Ureter (tissue), 1 donor: Measurements from ENCODE around the gene PRELID1. TPM values are rescaled to one million over a fixed set of nuclear protein-coding genes. Genes with fewer than 3 reads are reported as not detected.
A peak's percentile ranks its signal among the peaks of the same experiment; 100 is the strongest.
"Not testable (repeated sequence)": the region's sequence is repeated elsewhere in the genome, so short reads cannot be mapped to it uniquely, and the experiment has no call there.

ENCODE experiments used
- DNase-seq: peaks from one replicate; pipeline ENCODE4 v3.0.0-alpha.2; 2020; ENCODE audit warnings: low spot score
- total RNA-seq: library from RNA; stranded (reverse); gene quantifications from one replicate; pipeline ENCODE4 v1.2.4, GENCODE V29; 2023
- donor health status: DM: yes; HTN: yes; CAD: no.

Gene PRELID1, protein sequence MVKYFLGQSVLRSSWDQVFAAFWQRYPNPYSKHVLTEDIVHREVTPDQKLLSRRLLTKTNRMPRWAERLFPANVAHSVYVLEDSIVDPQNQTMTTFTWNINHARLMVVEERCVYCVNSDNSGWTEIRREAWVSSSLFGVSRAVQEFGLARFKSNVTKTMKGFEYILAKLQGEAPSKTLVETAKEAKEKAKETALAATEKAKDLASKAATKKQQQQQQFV
- total RNA-seq: 121 TPM

DNA sequence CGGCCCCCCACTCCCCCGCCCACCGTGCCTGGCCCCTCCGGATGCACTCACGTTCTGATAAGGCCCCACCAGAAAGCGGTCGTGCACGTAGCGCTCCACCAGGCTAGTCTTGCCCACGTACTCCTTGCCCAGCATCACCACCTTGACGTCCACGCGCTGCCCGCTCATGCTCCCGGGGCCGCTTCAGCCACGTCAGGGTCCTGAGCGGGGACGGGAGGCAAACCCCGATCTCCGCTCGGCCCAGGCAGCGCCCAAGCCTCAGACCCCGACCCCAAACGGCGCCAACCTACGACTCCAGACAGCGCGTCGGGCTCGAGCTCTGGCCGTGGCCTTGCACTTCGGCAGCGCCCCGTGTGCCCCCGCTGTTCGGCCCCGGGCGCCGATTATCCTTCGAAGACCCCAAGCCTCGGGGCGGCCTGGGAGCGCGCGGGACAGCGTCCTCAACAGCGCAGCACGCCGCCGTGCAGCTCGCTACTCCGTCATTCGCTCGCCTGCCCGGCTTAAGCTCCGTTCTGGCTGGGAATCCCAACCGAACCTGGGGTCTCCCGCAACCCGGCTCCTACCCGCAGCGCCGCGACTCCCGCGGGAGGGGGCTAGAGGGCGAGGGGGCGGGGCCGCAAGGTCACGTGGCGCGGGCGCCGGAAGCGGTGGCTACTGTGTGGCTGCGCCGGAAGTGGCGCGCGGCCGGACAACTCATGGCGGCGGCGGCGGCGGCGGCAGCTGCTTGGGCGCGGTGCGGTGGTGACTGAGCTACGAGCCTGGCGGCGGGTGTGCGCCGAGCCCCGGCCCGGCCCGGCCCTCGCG, at the start of gene PRELID1, which contains the start of gene RAB24:
Gene PRELID1 (plus strand): TSS at position 679 of the 804 bp plus-strand sequence. CDS start 187 bp downstream, outside the sequence.
Gene RAB24 (minus strand): TSS at position 599 of the 804 bp plus-strand sequence. CDS start 431 bp downstream, at position 168.
- DNase-seq: peak; percentile 88

DNA sequence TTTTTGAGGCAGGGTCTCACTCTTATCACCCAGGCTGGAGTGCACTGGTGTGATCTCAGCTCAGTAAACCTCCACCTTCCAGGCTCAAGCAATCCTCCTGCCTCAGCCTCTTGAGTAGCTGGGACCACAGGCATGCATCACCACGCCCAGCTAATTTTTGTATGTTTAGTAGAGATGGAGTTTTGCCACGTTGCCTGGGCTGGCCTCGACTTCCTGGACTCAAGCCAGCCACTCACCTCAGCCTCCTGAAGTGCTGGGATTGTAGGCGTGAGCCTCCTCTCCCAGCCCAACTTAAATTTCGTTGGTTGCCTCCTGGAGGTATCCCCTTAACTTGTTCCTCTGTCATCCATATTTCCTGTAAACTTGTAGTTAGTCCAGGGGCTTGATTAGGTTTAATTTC, 47.3 kb upstream of the PRELID1 start:
- DNase-seq: no peak

DNA sequence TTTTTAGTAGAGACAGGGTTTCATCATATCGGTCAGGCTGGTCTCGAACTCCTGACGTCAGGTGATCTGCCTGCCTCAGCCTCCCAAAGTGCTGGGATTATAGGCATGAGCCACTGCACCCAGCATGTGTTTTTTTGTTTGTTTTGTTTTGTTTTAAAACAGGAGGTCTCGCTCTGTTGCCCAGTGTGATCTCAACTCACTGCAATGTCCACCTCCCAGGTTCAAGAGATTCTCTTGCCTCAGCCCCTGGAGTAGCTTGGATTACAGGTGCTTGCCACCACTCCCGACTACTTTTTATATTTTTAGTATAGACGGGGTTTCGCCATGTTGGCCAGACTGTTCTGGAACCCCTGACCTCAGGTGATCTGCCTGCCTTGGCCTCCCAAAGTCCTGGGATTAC, 44.9 kb upstream of the PRELID1 start:
- DNase-seq: not testable (repeated sequence)

DNA sequence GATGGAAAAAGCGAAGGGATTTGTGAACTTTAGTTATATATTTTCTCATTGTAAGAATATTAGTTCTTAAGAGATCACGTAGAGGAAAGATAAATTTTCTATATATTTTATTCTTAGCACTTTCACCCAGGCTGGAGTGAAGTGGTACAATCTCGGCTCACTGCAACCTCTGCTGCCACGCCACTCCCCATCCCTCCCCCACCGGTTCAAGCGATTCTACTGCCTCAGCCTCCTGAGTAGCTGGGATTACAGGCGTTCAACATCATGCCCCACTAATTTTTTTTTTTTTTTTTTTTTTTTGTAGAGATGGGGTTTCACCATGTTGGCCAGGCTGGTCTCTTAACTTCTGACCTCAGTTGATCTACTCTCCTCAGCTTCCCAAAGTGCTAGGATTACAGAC, 42.6 kb upstream of the PRELID1 start:
- DNase-seq: no peak

DNA sequence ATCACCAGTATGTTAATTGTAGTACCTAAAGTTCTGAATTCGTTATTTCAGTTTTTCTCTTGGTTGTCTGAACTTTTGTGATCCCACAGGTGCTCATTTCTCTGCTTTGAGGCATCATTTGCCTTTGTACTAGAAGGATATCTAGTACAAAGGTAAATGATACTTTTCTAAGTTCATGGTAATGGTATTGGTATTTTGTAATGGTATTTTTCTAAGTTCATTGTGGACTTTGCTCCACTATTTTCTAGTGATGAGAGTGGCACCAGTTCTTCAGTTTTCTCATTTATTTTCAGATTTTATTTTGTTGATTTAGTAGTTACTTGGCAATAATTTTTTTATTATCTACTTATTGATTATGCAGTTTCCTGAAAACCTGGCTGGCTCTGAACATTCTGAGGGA, 42.1 kb upstream of the PRELID1 start:
- DNase-seq: no peak

DNA sequence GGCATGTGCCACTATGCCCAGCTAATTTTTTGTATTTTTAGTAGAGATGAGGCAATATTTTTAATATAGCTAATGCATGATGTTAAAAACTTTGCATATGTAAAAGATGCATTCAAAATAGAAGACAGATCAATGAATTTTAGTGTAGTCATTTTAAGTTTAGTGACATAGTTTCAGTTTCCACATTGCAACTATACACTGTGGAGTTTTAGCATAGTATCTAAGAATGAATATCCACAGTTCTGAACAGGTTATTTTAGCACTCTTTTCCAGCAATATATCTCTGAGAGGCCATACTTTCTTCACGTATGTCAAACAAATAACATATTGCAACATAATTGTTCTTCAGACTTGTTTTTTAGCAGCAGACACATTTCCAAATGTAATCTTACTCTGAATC, 39.4 kb upstream of the PRELID1 start:
- DNase-seq: no peak

DNA sequence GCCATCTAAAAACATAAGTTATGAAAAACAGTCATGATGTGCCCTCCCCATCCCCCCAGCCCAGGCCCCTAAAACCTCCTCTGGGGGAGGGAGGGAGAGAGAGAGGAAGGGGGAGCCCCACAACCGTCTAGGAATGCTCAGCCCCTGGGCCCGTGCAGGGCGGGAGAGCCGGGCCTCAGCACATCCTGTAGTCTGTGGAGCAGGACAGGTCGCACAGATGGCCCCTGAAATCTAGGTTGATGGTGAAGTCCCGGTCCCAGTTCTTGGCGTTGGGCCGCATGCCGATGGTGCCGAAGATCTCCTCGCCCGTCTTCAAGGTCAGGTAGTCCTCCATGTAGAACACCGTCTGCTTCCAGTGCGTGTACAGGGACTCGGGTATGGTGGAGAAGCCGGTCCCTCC, 38.2 kb upstream of the PRELID1 start:
- no peak for DNase-seq

DNA sequence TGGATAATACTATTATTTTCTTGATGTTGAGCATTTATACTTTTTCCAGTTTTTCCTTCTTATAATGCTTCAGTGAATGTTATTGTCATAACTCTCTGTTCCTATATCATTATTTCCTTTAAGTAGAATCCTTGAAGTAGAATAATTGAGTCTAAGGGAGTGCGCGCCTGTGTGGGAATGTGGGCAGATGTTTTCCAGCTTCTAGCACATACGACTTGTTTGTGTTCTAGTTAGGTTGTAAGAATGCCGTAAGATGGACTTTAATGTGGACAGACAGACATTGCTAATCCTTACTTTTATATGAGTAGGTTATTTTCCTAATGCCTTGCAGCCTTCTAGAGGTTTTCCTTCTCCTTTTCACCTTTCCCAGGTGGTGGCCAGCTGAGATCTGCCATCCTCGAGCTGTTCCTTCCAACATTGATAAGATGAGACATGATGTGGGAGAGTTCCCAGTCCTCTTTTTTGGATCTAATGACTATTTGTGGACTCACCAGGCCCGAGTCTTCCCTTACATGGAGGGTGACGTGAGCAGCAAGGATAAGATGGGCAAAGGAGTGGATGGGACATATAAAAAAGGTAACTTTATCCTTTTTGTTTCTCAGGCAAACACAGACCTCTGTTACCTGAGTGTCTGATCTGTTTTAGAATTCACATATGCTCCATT, 34.2 kb upstream of the PRELID1 start:
- no peak for DNase-seq

DNA sequence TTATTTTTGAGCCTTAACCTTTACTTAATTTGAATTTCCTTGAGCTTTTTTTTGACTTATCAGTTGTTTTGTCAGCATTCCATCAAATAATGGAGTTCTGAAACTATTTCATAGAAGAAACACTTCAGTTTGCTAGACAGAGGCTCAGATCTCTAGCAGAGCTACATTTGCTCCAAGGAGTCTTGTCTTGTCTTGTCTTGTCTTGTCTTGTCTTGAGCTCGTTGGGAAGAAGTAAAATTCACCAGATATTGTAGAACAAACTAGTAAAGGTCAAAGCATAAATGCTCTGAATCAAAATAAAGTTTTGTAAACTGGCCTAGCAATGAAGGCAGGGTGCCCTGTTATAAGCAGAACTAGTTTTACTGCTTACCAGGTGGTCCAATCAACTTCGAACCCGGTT, 33.6 kb upstream of the PRELID1 start:
- no peak for DNase-seq

DNA sequence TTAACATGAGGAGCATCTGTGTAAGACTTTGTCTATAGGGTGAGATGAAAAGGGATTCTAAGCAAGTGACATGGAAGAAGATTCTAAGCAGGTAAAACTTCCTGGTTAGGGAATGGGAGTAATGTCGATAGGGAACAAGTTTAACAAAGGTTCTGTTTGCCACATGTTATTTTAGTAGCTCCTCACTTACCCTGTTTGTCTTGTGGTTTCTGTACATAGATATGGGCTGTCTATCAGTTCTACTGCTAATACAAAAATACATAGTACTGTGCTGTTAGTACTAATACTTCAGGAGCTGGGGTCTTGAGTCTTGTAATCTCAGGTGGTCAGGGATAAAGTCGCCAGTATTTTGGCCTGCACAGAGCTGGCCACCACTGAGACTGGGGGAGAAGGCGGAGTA, 32.9 kb upstream of the PRELID1 start:
- DNase-seq: no peak

DNA sequence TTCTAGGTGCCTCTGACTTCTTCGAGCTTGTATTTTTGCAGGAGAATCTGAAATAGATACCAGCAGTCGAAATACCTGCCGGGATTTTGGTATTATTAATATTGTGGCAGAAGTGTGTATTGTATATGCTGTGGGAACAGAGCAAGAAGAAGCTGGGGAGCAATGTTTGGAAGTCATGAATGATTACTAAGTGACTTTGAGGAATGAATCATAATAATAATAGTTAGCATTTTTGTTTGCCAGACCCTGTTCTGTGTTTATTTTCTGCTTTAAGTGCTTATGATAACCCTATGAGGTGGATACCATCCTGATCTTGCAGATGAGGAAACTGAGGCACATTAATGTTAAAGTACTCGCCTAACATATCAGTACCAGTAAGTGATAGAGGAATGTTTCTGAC, 32.5 kb upstream of the PRELID1 start:
- no peak for DNase-seq

DNA sequence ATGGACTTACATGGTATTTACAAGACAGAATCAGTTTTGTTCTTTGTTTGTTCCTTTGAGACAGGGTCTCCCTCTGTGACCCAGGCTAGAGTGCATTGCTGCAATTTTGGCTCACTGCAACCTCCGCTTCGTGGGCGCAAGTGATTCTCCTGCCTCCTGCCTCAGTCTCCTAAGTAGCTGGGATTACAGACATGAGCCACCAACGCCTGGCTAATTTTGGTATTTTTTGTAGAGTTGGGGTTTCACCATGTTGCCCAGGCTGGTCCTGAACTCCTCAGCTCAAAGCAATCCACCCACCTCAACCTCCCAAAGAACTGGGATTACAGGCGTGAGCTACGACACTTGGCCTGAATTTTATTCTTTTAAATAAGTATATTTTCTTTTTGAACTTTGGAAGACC, 27.7 kb upstream of the PRELID1 start:
- DNase-seq: no peak

DNA sequence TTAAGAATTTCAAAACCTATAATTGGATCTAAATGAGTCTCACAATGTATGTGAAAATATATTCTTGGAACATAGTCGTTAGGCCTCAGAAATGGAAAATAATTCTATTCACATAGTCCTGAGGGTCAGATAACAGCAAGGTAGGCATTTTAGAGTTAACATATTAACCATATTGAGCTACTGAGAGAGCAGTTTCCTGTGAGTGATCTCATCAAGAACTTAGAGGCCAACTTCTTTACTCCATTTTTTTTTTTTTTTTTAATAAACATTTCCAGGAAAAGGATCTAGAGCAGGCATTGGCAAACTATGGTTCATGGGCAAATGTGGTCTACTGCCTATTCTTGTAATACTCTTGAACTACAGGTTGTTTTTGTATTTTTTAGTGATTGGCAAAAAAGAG, 26.7 kb upstream of the PRELID1 start:
- no peak for DNase-seq

DNA sequence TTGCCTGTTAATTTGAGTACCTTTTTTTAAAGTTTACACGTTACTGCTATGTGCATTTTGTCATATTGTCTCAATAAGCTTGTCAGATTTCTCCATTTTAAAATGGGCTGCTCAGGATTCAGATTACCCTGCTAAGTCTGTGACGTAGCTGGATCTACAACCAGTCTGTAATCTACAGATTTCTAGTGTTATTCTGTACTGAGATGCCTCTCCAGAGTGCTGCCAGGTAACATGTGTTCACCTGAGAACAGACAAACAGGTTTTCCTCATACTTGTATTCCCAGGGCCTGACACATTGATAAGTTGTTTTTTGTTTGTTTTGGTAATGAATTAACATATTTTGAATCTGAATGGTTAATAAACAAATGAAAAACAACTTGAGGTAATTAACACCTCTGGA, 15.4 kb upstream of the PRELID1 start:
- no peak for DNase-seq

DNA sequence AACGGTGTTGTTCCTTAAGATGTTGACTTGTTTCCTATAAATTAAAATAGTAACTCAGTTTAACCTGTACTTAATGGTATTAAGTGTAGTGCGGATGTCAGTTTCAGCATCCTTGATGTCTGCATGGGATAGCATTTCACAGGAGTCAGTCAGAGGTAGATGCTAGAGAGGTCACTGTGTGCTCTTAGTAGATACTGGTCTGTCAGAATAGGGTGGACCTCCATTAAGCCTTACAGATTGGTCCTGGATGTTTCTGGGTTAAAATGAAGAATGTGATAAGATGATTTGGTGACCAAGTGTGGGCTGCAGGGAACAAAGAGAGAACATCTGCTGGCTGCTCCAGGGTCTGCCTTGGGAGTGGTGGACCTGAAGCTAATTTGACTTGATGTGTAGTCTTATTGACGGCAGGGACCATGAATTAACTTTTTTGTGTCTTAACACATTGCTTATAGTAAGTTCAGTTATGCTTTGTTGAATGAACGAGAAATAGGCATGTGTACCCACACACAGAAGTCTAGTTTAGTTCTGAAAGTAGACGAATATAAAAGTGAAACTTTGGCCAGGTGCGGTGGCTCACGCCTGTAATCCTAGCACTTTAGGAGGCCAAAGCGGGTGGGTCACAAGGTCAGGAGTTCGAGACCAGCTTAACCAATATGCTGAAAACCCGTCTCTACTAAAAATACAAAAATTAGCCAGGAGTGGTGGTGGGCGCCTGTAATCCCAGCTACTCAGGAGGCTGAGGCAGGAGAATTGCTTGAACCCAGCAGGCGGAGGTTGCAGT, 12.6 kb upstream of the PRELID1 start:
- no peak for DNase-seq

DNA sequence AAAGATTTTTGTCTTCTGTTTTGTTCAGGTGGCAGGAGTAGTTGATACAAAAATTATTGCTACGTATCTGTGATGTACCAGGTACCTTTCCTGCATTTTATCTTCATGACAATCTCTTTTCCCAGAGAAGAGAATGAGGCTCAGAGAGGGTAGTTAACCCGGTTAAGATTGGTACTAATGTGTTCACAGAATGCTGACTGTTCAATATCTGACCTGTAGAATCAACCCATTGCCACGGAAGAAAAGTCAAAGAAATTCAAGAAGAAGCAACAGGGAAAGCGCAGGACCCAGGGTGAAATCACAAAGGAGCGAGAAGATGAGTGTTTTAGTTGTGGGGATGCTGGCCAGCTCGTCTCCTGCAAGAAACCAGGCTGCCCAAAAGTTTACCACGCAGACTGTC, 11.9 kb upstream of the PRELID1 start:
- DNase-seq: no peak

DNA sequence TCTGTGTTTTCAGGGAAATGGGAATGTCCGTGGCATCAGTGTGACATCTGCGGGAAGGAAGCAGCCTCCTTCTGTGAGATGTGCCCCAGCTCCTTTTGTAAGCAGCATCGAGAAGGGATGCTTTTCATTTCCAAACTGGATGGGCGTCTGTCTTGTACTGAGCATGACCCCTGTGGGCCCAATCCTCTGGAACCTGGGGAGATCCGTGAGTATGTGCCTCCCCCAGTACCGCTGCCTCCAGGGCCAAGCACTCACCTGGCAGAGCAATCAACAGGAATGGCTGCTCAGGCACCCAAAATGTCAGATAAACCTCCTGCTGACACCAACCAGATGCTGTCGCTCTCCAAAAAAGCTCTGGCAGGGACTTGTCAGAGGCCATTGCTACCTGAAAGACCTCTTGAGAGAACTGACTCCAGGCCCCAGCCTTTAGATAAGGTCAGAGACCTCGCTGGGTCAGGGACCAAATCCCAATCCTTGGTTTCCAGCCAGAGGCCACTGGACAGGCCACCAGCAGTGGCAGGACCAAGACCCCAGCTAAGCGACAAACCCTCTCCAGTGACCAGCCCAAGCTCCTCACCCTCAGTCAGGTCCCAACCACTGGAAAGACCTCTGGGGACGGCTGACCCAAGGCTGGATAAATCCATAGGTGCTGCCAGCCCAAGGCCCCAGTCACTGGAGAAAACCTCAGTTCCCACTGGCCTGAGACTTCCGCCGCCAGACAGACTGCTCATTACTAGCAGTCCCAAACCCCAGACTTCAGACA, 9.6 kb upstream of the PRELID1 start:
- no peak for DNase-seq

DNA sequence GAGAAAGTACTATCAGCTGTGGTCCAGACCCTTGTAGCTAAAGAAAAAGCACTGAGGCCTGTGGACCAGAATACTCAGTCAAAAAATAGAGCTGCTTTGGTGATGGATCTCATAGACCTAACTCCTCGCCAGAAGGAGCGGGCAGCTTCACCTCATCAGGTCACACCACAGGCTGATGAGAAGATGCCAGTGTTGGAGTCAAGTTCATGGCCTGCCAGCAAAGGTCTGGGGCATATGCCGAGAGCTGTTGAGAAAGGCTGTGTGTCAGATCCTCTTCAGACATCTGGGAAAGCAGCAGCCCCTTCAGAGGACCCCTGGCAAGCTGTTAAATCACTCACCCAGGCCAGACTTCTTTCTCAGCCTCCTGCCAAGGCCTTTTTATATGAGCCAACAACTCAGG, 9.0 kb upstream of the PRELID1 start:
- no peak for DNase-seq

DNA sequence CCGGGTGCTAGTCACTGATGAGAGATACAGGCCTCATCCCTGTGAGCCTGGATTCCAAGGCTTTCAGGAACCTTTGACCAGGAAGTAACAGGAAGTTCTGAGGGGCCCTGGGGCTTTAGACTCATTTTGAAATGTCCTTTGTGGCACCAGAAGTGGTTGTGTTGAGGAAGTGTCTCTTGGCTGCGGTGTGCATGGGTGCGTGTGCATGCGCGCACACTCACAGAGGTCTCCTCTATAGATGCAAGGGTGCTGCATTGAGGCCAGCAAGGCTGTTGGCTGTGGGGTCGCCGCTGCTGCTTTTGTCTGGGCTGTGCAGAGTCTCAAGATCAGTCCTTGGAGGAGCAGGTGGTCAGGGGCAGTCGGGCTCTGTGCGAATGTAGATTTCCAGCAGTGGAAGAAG, 7.7 kb upstream of the PRELID1 start:
- DNase-seq: no peak

DNA sequence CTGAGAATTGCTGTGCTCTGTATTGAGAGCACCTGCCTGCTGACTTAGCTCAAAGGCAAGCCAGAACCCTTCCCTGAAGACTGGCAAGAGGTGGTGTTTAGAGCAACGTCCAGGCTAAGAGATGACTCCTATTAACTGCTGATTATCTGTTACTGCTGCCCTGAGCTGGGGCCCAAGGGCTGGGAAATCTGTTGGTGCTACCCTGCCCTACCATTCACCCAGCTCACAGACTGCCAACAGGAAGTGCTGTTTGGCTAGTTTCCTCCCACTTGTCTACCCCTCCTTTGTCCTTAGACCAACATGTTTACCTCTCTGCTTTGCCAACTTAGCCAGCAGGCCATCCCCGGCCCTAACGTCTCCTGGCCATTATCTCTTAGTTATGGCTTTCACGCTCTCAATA, 7.0 kb upstream of the PRELID1 start:
- no peak for DNase-seq

DNA sequence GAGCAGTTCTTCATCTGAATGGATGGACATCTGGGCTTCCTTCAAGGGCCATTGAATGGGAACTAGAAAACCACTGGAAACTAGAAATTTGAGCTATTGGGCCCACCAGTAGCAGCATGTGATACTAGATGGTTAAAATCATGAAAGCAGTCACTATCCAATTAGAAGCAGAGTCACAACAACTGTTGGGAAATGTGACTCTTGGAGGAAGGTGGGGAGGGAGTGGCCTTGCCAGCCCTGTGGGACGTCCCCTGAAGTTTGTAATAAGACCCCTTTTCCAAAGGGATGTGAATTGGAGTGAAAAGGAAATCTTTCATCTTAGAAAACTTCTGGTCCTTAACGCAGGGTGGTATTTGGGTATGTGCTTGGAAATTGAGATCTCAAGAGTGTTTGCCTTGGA, 5.7 kb upstream of the PRELID1 start:
- no peak for DNase-seq
